Lower leg skin (tissue), 3 donors: ENCODE results near the gene MAIP1.

Experiments used
- CTCF ChIP-seq, 3 donors: fragments of 450-650 bp; IDR thresholded peaks; one replicate each; pipeline ENCODE4 v1.5.1; 2016; ENCODE audit warnings: antibody characterized with exemption in 3 of 3, mild to moderate bottlenecking in 3 of 3, moderate library complexity in 2 of 3
- POLR2A ChIP-seq, 2 donors: fragments of 450-650 bp; IDR thresholded peaks; one replicate each; pipeline ENCODE4 v1.6.1; 2016 to 2017; ENCODE audit warnings: antibody characterized with exemption in 2 of 2, mild to moderate bottlenecking in 1 of 2, moderate library complexity in 1 of 2

GRCh38 chr2:199983534-199983933 is 28.2 kb downstream of the MAIP1 start:
- TF ChIP-seq CTCF (IDR thresholded peaks at IDR 0.05) (no peak), POLR2A (IDR thresholded peaks at IDR 0.05) (no peak)
